Nephron progenitor cell (in vitro differentiated cells): ENCODE results near the gene TUBGCP5.

ENCODE experiments used
- DNase-seq: peaks from one replicate; pipeline ENCODE4 v3.0.0; 2021
- H3K27ac Mint-ChIP-seq: 2 replicates; pipeline ENCODE4 v1.8.0; 2021; ENCODE audit warnings: mild to moderate bottlenecking, moderate library complexity, mixed read lengths
- H3K27me3 Mint-ChIP-seq: 2 replicates; pipeline ENCODE4 v1.8.0; 2021; ENCODE audit warnings: mild to moderate bottlenecking, low read depth, mixed read lengths; ENCODE audit not compliant: poor library complexity
- H3K36me3 Mint-ChIP-seq: 2 replicates; pipeline ENCODE4 v1.8.0; 2021; ENCODE audit warnings: low read depth, mixed read lengths
- H3K4me1 Mint-ChIP-seq: 2 replicates; pipeline ENCODE4 v1.8.0; 2021; ENCODE audit warnings: mixed read lengths
- H3K4me3 Mint-ChIP-seq: 2 replicates; pipeline ENCODE4 v1.8.0; 2021; ENCODE audit warnings: mild to moderate bottlenecking, moderate library complexity, mixed read lengths
- H3K9me3 Mint-ChIP-seq: 2 replicates; pipeline ENCODE4 v1.8.0; 2021; ENCODE audit warnings: mild to moderate bottlenecking, moderate library complexity, mixed read lengths
- CTCF ChIP-seq: fragments of 200-600 bp; sonication (generic); IDR thresholded peaks from 2 replicates; pipeline ENCODE4 v1.5.0; 2021; ENCODE audit warnings: antibody characterized with exemption

Gene TUBGCP5

GRCh38 chr15:23074684-23075083 lies 35.3 kb upstream of the TUBGCP5 start:
- no peak for TF ChIP-seq CTCF
- Mint-ChIP-seq H3K4me1 (no peaks in the 10 kb centered on the region), H3K4me3 (no peak overlapping the region), H3K36me3 (no peaks in the 10 kb centered on the region), H3K27me3 (peaks cover 10% of the 10 kb centered on the region), H3K27ac (no peak overlapping the region), H3K9me3 (peaks cover 49% of the 10 kb centered on the region)
- no peak for DNase-seq

- H3K4me3 Mint-ChIP-seq, result no peak overlapping the region
- peaks cover 53% of the 10 kb centered on the region for H3K9me3 Mint-ChIP-seq
- no peaks in the 10 kb centered on the region for H3K4me1 Mint-ChIP-seq
- no peak for TF ChIP-seq CTCF
- H3K27me3 Mint-ChIP-seq, result peaks cover 10% of the 10 kb centered on the region
- no peaks in the 10 kb centered on the region for H3K36me3 Mint-ChIP-seq
- DNase-seq, result no peak
- H3K27ac Mint-ChIP-seq, result no peak overlapping the region
Observed at GRCh38 chr15:23073890-23074646, 34.7 kb upstream of the TUBGCP5 start.

GRCh38 chr15:23072633-23073032 lies 33.3 kb upstream of the TUBGCP5 start:
- DNase-seq, result no peak
- no peaks in the 10 kb centered on the region for H3K4me1 Mint-ChIP-seq
- TF ChIP-seq CTCF, result no peak
- no peak overlapping the region for H3K4me3 Mint-ChIP-seq
- H3K9me3 Mint-ChIP-seq, result peaks cover 56% of the 10 kb centered on the region
- H3K27ac Mint-ChIP-seq, result no peak overlapping the region
- H3K27me3 Mint-ChIP-seq, result peaks cover 6% of the 10 kb centered on the region
- H3K36me3 Mint-ChIP-seq, result no peaks in the 10 kb centered on the region

GRCh38 chr15:23069496-23070166 lies 30.3 kb upstream of the TUBGCP5 start:
- Mint-ChIP-seq H3K27me3 (peaks cover 7% of the 10 kb centered on the region), H3K27ac (no peak overlapping the region), H3K4me3 (no peak overlapping the region), H3K9me3 (peaks cover 64% of the 10 kb centered on the region), H3K36me3 (no peaks in the 10 kb centered on the region), H3K4me1 (no peaks in the 10 kb centered on the region)
- TF ChIP-seq CTCF, result no peak
- DNase-seq, result no peak

GRCh38 chr15:23067416-23067815 lies 28.0 kb upstream of the TUBGCP5 start:
- H3K27ac Mint-ChIP-seq, result no peak overlapping the region
- no peak for TF ChIP-seq CTCF
- no peak overlapping the region for H3K4me3 Mint-ChIP-seq
- peaks cover 10% of the 10 kb centered on the region for H3K27me3 Mint-ChIP-seq
- no peak for DNase-seq
- H3K36me3 Mint-ChIP-seq, result no peaks in the 10 kb centered on the region
- H3K9me3 Mint-ChIP-seq, result peaks cover 75% of the 10 kb centered on the region
- H3K4me1 Mint-ChIP-seq, result no peaks in the 10 kb centered on the region
